Anterior cingulate cortex (tissue), 58 donors: ENCODE data around the gene ERG.

Experiments used
- DNase-seq, 58 donors: peaks; one replicate each; lab custom pipeline; 2025; lab: John Stamatoyannopoulos, UW

The ERG gene

DNA sequence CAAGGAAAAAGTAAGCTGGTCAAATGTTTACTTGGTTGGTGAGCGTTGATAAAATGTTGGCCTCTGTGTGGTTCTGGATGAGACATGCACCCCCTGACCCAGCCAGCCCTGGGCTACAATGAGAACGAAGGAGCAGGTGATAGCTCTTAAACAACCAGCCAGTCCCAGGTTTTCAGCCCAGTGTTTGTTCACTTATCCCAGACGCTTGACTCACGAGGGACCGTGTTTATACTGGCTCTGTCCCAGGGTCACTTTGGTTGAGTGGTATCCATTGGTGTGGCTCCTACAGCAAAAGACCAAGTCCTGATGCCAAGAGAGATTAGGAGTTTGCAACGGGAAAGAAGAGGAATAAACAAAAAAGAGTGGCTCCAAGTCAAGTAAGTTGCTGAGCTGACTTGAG is 154.6 kb downstream of the ERG start:
- DNase-seq: no peak

DNA sequence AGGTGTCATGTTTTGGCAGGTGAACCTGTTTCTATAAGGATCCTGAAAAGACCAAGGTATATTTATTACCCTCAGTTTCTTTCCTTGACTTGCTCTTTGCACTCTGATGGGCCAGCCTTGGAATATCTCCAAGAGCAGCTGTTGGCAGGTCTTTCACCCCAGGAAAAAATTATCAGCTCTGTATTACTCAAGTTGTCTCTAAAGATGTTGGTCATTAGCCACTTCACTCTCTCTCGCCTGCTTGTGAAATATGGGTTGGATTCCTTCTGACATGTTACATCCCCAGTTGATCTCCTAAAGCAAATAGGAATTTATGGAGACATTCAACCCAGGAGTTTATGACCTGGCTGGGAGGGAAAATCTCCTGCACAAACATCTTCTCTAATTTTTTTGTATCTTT is 155.5 kb downstream of the ERG start:
- DNase-seq: no peak

DNA sequence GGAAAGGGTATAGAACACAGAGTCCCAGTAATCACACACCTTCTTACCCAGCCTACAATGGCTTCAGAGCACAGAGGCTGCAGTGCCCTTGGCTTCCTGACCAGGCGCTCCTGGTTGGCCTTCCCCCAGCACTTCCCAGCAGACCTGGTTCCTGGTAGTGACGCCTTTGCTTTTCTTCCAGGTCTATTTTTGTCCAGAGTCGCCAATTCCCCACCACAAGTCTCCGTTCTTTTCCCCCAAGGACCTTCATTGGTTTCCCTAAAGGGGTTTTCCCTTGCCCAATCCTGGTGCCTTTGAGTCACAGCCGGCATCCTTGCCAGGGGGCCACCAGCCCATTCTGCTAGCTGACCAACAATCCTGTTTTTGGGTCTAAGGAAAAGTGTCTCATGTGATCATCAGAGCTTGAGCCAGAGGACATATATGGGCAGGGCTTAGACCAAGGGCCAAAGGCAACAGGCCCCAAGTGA is 156.7 kb downstream of the ERG start:
- DNase-seq: no peak

DNA sequence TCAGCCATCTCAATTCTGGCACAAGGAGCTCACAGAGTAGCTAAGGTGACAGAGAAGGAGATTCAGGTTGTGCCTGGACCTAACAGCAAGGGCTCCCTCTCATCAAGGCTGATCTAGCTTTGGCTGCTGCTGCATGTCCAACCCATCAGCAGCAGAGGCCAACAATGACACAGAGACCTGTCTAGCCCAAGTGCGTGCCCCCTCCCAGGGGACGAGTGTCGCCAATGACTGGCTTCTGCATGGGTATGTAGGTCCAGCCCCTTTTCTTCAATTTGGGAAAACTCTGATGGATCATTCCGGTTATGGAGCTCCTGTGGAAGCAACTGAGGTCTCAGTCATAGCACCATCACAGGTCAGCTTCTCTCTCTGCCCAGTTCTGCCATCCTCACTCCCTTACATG is 158.1 kb downstream of the ERG start:
- no peak for DNase-seq

DNA sequence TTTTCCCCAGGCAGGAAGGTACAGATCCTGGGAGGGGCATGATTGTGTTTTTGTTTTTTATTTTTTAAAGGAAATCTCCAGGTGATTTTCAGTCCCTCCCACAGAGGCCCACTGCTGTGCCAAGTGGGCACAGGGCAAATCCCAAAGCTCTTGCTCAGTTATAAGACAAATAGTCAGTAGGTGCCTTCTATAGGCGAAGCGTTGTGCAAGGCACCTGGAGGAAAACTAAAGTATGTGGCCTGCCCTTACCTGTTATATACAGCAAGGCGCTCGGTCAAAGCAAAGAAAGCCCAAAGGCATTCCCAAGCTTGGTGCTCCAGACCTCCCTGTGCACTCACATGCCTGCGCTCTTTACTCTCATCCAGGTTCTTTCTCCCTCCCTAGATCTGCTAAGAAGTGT is 160.5 kb downstream of the ERG start:
- no peak for DNase-seq

DNA sequence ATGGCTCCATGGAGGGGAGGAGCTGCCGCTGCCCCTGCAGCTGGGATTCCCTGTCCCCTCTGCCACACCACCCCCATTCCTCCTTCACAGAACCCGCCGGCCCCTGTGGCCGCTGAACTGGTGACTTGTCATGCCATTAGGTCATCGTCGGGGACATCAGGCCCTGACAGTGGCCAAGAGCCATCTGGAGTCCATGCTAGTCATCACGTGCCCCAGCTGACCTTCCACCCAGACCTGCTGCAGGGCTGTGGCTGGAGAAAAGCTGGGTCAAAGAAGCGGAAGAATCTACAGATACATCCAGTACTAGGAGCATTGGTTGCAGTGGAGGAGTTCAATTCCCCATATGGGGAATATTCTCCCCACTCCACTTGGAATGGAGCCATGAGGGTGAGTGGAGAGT is 163.4 kb downstream of the ERG start:
- peak in 4 of 58 donors; percentile 1 to 9 (median 8) for DNase-seq

DNA sequence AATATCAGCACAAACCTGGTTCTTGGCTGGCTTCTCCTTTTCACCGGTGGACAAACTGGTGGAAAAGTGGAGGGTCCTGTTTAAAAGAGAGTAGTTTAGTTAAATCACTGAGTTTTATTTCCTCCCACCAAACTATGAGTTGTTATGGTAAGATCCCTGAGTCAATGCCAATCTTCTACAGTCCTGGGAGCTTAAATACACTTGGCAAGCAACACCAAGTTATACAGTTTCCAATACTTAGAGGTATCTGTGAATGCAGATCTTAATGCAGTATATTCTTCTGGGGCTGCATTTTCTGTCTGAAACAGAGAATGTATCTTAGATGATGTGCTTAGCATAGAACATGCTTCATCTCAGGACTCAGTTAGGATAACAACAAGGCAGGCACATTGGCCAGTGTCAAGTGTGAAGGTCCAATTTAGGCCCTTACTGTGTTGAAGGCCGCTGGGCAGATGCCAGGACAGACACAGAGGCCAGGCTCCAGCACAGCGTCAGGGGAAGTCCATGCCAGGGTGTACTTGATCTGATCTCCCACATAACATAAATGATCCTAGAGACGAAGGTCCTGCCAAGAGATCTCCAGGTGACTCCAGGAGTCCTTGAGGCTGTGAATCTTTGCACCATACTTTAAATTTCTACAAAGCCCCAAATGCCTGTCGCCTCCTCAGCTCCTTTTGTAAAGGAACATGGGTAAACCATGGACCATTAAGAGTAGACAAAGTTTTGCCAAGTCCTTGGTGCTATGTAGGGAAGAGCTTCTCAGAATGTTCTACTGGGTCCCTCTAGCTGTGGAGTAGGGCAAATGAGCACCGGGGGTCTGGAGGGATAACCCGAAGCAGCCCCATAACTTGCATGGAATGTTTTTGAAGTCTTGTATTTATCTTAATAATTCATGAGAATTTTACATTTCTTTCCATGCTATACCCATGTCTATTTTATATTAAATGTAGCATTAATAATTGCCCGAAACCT is 164.7 kb downstream of the ERG start:
- DNase-seq: no peak

DNA sequence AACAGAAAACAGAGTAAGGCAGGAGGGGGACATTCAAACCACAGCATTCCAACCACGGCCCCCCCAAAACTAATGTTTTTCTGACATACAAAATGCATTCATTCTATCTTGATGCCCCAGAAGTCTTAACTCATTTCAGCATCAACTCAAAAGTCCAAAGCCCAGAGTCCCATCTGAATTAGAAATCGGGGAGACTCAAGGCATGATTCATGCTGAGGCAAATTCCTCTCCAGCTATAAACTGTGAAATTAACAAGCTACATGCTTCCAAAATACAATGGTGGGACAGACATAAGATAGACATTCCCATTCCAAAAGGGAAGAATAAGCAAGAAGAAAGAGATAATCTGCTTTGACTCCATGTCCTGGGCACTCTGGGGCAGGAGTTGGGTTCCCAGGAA is 167.6 kb downstream of the ERG start:
- DNase-seq: no peak
